HCT116 (cell line): ENCODE measurements around the gene FGF22. TPM values are rescaled to one million over a fixed set of nuclear protein-coding genes. Genes with fewer than 3 reads are reported as not detected.

Source experiments
- ATAC-seq: fragments of 200-7000 bp; cut with Tn5 transposase; 2 replicates; pipeline ENCODE4 v1.9.1; 2020; ENCODE audit warnings: mild to moderate bottlenecking, moderate library complexity
- BruUV-seq: library from RNA; stranded (reverse); fragments of 400-500 nt; replicated peaks from 2 replicates; lab custom pipeline; 2021; lab: Mats Ljungman, UMichigan
- CTCF ChIA-PET: fragments of 300-600 bp; sonication (Branson Sonifier 250); formaldehyde crosslinking; loops from one replicate; lab custom pipeline; 2021; ENCODE audit warnings: antibody characterized with exemption; lab: Charles Lee
- POLR2A ChIA-PET: fragments of 300-600, 350-600 bp; sonication (Branson Sonifier 250); formaldehyde crosslinking; loops from one replicate; lab custom pipeline; 2021; ENCODE audit warnings: antibody characterized with exemption; lab: Charles Lee
- RAD21 ChIA-PET, 2 experiments: fragments of 300-600 bp; sonication (Branson Sonifier 250); formaldehyde crosslinking; loops; one replicate each; lab custom pipeline; 2023; ENCODE audit warnings: low total read pairs in 2 of 2; ENCODE audit not compliant: uncharacterized antibody in 2 of 2, unreplicated experiment in 2 of 2, low non-redundant PET in 1 of 2; lab: Charles Lee
- DNase-seq: peaks from one replicate; pipeline ENCODE4 v3.0.0-alpha.2; 2010; ENCODE audit warnings: low read depth, low spot score
- H2AFZ ChIP-seq: fragments of 200-600 bp; shearing (Covaris generic), sonication (generic); 2 replicates; pipeline ENCODE4 v1.6.1; 2017; ENCODE audit warnings: low read depth, mixed run types, mixed read lengths, antibody characterized with exemption, low read length; ENCODE audit not compliant: poor library complexity, severe bottlenecking
- H3K27ac ChIP-seq: 2 replicates; pipeline ENCODE4 v1.5.1; 2012; ENCODE audit warnings: low read depth, low read length
- H3K27me3 ChIP-seq: fragments of 200-600 bp; sonication (generic); 2 replicates; pipeline ENCODE4 v1.6.1; 2016; ENCODE audit warnings: mixed run types, low read length, mixed read lengths; ENCODE audit not compliant: insufficient read depth
- H3K36me3 ChIP-seq, 2 experiments: fragments of 200-500 bp in 1 of 2; fragments of 200-600 bp in 1 of 2; sonication (Bioruptor generic) in 1 of 2; sonication (generic) in 1 of 2; 2 replicates each; pipeline versions ENCODE4 v1.5.1 to v1.6.1; 2014 to 2016; ENCODE audit warnings: low read length in 2 of 2, inconsistent platforms in 1 of 2, mixed read lengths in 1 of 2, mixed run types in 1 of 2; ENCODE audit not compliant: insufficient read depth in 2 of 2, control insufficient read depth in 1 of 2
- H3K4me1 ChIP-seq, 2 experiments: fragments of 200-600 bp in 1 of 2; sonication (generic) in 1 of 2; 2 replicates each; pipeline versions ENCODE4 v1.5.1 to v1.6.1; 2012 to 2017; ENCODE audit warnings: low read length in 2 of 2, inconsistent platforms in 1 of 2, mild to moderate bottlenecking in 1 of 2, mixed read lengths in 1 of 2, mixed run types in 1 of 2, moderate library complexity in 1 of 2; ENCODE audit not compliant: insufficient read depth in 2 of 2, control insufficient read depth in 1 of 2
- H3K4me2 ChIP-seq: fragments of 200-600 bp; sonication (generic); 2 replicates; pipeline ENCODE4 v1.6.1; 2017; ENCODE audit warnings: mixed run types, low read length, mixed read lengths
- H3K4me3 ChIP-seq, 2 experiments: fragments of 200-600 bp in 1 of 2; sonication (generic) in 1 of 2; replicated peaks in 1 of 2; 2 replicates each; pipeline ENCODE4 v1.5.1; 2011 to 2016; ENCODE audit warnings: low read length in 2 of 2, control low read depth in 1 of 2, low read depth in 1 of 2, mild to moderate bottlenecking in 1 of 2, mixed read lengths in 1 of 2, mixed run types in 1 of 2
- H3K79me2 ChIP-seq: fragments of 200-600 bp; sonication (generic); 2 replicates; pipeline ENCODE4 v1.6.1; 2017; ENCODE audit warnings: mild to moderate bottlenecking, mixed run types, low read length, moderate library complexity, mixed read lengths; ENCODE audit not compliant: insufficient read depth
- H3K9ac ChIP-seq: fragments of 200-600 bp; sonication (generic); 2 replicates; pipeline ENCODE4 v1.6.1; 2016; ENCODE audit warnings: low read length, mixed read lengths
- H3K9me2 ChIP-seq: fragments of 200-600 bp; sonication (generic), shearing (Covaris generic); 2 replicates; pipeline ENCODE4 v1.6.1; 2017; ENCODE audit warnings: mixed run types, mild to moderate bottlenecking, moderate library complexity; ENCODE audit not compliant: insufficient read depth
- H3K9me3 ChIP-seq, 2 experiments: fragments of 200-500 bp in 1 of 2; fragments of 200-600 bp in 1 of 2; sonication (Bioruptor generic) in 1 of 2; sonication (generic) in 1 of 2; 2 replicates each; pipeline ENCODE4 v1.6.1; 2014 to 2017; ENCODE audit warnings: low read length in 2 of 2, mixed read lengths in 2 of 2, inconsistent platforms in 1 of 2, low read depth in 1 of 2, mild to moderate bottlenecking in 1 of 2, mixed run types in 1 of 2, moderate library complexity in 1 of 2; ENCODE audit not compliant: control insufficient read depth in 1 of 2, insufficient read depth in 1 of 2
- H4K20me1 ChIP-seq: fragments of 200-600 bp; sonication (generic), shearing (Covaris generic); 2 replicates; pipeline ENCODE4 v1.6.1; 2017; ENCODE audit warnings: mixed run types, mild to moderate bottlenecking, moderate library complexity; ENCODE audit not compliant: insufficient read depth
- EZH2 ChIP-seq: fragments of 200-600 bp; sonication (generic); IDR thresholded peaks from 2 replicates; pipeline ENCODE4 v1.6.1; 2017; ENCODE audit warnings: antibody characterized with exemption, mixed run types
- EZH2phosphoT487 ChIP-seq: fragments of 200-600 bp; IDR thresholded peaks from 2 replicates; pipeline ENCODE4 v1.6.1; 2018; ENCODE audit warnings: antibody characterized with exemption, borderline replicate concordance
- JUND ChIP-seq: IDR thresholded peaks from 2 replicates; pipeline ENCODE4 v1.6.1; 2012
- POLR2AphosphoS5 ChIP-seq: IDR thresholded peaks from 2 replicates; pipeline ENCODE4 v1.6.1; 2011; ENCODE audit warnings: mild to moderate bottlenecking, low read depth, low read length, moderate library complexity
- SP1 ChIP-seq: IDR thresholded peaks from 2 replicates; pipeline ENCODE4 v1.6.1; 2012; ENCODE audit warnings: low read depth
- TCF7L2 ChIP-seq: IDR thresholded peaks from 2 replicates; pipeline ENCODE4 v1.7.0; 2011; ENCODE audit warnings: borderline replicate concordance, inconsistent platforms; ENCODE audit not compliant: insufficient read depth, insufficient read length; ENCODE audit errors: extremely low read depth
- YY1 ChIP-seq: IDR thresholded peaks from 2 replicates; pipeline ENCODE4 v1.6.1; 2011; ENCODE audit warnings: low read length, low read depth, moderate library complexity, mild to moderate bottlenecking; ENCODE audit not compliant: insufficient replicate concordance; ENCODE audit errors: extremely low read depth
- intact Hi-C: fragments of 100-400 bp; cut with micrococcal nuclease; formaldehyde crosslinking; loops from 2 replicates; pipeline ENCODE4 v1.10.0; 2022
- total RNA-seq: library from RNA; stranded (reverse); gene quantifications from one replicate; pipeline ENCODE4 v1.2.1, GENCODE V29; 2021; ENCODE audit not compliant: unreplicated experiment
- TF ChIP-seq, protein P1 (sequence below), 3 experiments: fragments of 200-600 bp in 1 of 3; sonication (generic) in 1 of 3; IDR thresholded peaks in 2 of 3; conservative IDR thresholded peaks in 1 of 3; 2 replicates each; pipeline ENCODE4 v1.5.1; 2012 to 2017; ENCODE audit warnings: low read depth in 2 of 3, low read length in 2 of 3, antibody characterized with exemption in 1 of 3, borderline replicate concordance in 1 of 3, control low read depth in 1 of 3, mild to moderate bottlenecking in 1 of 3, mixed read lengths in 1 of 3, mixed run types in 1 of 3, moderate library complexity in 1 of 3; ENCODE audit not compliant: insufficient read depth in 1 of 3

Gene FGF22
- total RNA-seq, 1 experiment from 2014 or later: 1.5 TPM

DNA sequence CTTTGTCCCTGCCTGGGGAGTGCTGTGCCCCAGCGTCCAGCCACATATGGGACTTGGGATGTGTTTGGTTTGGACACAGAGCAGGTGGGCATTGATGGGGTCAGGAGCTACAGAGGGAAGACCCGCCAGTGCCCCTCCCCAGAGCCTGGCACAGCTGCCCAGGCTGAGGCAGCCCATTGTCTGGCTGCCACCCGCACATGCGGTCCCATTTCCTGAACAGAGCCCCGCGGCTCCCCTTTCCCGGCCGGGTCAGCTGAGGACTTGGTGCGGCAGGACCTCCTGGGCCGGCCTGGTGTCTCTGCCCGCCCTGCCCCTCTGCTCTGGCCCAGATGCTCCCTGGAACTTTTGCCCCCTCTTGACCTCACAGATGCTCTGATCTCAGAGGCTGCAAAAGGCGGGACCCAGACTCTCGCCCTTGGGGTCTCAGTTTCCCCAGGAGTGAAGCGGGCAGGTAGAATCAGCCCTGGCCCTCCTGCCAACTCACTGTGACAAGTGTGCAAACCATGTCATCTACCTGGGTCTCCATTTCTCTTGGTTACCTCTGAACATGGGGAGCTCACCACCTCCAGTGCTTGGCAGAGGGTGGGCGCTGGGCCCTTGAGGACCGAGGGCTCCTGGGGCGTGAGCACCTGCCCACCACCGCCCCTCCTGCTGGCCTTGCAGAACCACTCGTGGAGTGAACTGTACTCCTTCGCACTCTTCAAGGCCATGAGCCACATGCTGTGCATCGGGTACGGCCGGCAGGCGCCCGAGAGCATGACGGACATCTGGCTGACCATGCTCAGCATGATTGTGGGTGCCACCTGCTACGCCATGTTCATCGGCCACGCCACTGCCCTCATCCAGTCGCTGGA lies 32.2 kb upstream of the FGF22 start (continued):
- TF ChIP-seq, protein P1, sequence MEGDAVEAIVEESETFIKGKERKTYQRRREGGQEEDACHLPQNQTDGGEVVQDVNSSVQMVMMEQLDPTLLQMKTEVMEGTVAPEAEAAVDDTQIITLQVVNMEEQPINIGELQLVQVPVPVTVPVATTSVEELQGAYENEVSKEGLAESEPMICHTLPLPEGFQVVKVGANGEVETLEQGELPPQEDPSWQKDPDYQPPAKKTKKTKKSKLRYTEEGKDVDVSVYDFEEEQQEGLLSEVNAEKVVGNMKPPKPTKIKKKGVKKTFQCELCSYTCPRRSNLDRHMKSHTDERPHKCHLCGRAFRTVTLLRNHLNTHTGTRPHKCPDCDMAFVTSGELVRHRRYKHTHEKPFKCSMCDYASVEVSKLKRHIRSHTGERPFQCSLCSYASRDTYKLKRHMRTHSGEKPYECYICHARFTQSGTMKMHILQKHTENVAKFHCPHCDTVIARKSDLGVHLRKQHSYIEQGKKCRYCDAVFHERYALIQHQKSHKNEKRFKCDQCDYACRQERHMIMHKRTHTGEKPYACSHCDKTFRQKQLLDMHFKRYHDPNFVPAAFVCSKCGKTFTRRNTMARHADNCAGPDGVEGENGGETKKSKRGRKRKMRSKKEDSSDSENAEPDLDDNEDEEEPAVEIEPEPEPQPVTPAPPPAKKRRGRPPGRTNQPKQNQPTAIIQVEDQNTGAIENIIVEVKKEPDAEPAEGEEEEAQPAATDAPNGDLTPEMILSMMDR (IDR thresholded peaks at IDR 0.05 in 2 of 3, conservative IDR thresholded peaks at IDR 0.05 in 1 of 3; ENCODE audit: borderline replicate concordance in 1 of 3, insufficient read depth in 1 of 3, low read depth in 2 of 3, low read length in 2 of 3): no peak
- TF ChIP-seq EZH2 (no peak), TCF7L2 (no peak)

GRCh38 chr19:608155-609003 lies 31.3 kb upstream of the FGF22 start:
- Histone ChIP-seq H3K36me3 (no peaks in the 10 kb centered on the region), H3K4me2 (peak overlapping the region; percentile 27), H3K79me2 (no peaks in the 10 kb centered on the region), H3K27me3 (no peaks in the 10 kb centered on the region), H3K9me2 (no peaks in the 10 kb centered on the region), H3K4me1 (peaks cover 8 to 11% of the 10 kb centered on the region in 2 experiments; a peak in 3 of 4 replicates), H2AFZ (no peak overlapping the region), H3K9ac (no peak overlapping the region), H3K9me3 (no peaks in the 10 kb centered on the region), H3K27ac (no peak overlapping the region; the same call in 1 of the 2 replicates), H4K20me1 (no peaks in the 10 kb centered on the region), H3K4me3 (no peak overlapping the region)
- no peak for DNase-seq
- ChIA-PET CTCF (no interaction called here), RAD21 (no interaction called here), POLR2A (no interaction called here)
- BruUV-seq: no TSS peak
- no peak for TF ChIP-seq JUND
- no peak for TF ChIP-seq SP1
- no peak for TF ChIP-seq POLR2AphosphoS5
- no peak for TF ChIP-seq YY1
- no peak for TF ChIP-seq EZH2phosphoT487
- intact Hi-C loops: no loop called here
- 0 out of 2 replicates have a peak, but pooled peaks have one; percentile 18 for ATAC-seq
